Natural killer cell (primary cell): ENCODE measurements around the gene RRBP1. TPM values are rescaled to one million over a fixed set of nuclear protein-coding genes. Genes with fewer than 3 reads are reported as not detected.

Source experiments
- ATAC-seq, 3 donors: fragments of 150-1000 bp in 2 of 3; fragments of 200-7000 bp in 1 of 3; cut with Tn5 transposase; 1 replicate in 1 of 3; 2 replicates in 2 of 3; pipeline ENCODE4 v1.10.0; 2021; ENCODE audit warnings: mild to moderate bottlenecking in 2 of 3, moderate library complexity in 2 of 3
- DNase-seq, 2 donors: peaks; one replicate each; pipeline versions ENCODE4 v3.0.0 to v3.0.0-alpha.2; 2013 to 2021; ENCODE audit warnings: mixed read lengths in 1 of 2
- H3K27ac ChIP-seq: one replicate; pipeline ENCODE4 v1.5.1; 2013; ENCODE audit warnings: mild to moderate bottlenecking, low read length
- H3K27me3 ChIP-seq: one replicate; pipeline ENCODE4 v1.6.1; 2013; ENCODE audit warnings: low read length; ENCODE audit not compliant: control insufficient read depth, insufficient read depth
- H3K36me3 ChIP-seq: one replicate; pipeline ENCODE4 v1.6.1; 2013; ENCODE audit warnings: low read length; ENCODE audit not compliant: control insufficient read depth, insufficient read depth
- H3K4me1 ChIP-seq: one replicate; pipeline ENCODE4 v1.6.1; 2013; ENCODE audit warnings: low read length; ENCODE audit not compliant: control insufficient read depth, insufficient read depth
- H3K4me3 ChIP-seq: one replicate; pipeline ENCODE4 v1.5.1; 2013; ENCODE audit warnings: low read length
- H3K9me3 ChIP-seq: one replicate; pipeline ENCODE4 v1.6.1; 2013; ENCODE audit warnings: low read length; ENCODE audit not compliant: control insufficient read depth, insufficient read depth
- H3K27ac Mint-ChIP-seq, 2 donors: one replicate each; pipeline ENCODE4 v1.8.0; 2022; ENCODE audit warnings: mild to moderate bottlenecking in 2 of 2, mixed read lengths in 2 of 2, moderate library complexity in 1 of 2
- H3K27me3 Mint-ChIP-seq, 2 donors: one replicate each; pipeline ENCODE4 v1.8.0; 2022; ENCODE audit warnings: low read depth in 2 of 2, mixed read lengths in 2 of 2
- H3K36me3 Mint-ChIP-seq: one replicate; pipeline ENCODE4 v1.8.0; 2022; ENCODE audit warnings: mixed read lengths
- H3K4me1 Mint-ChIP-seq, 2 donors: one replicate each; pipeline ENCODE4 v1.8.0; 2022; ENCODE audit warnings: mixed read lengths in 2 of 2
- H3K4me3 Mint-ChIP-seq: one replicate; pipeline ENCODE4 v1.8.0; 2022; ENCODE audit warnings: mild to moderate bottlenecking, moderate library complexity, mixed read lengths
- H3K9me3 Mint-ChIP-seq, 2 donors: one replicate each; pipeline ENCODE4 v1.8.0; 2022; ENCODE audit warnings: mixed read lengths in 2 of 2
- CTCF ChIP-seq: fragments of 200-600 bp; IDR thresholded peaks from one replicate; pipeline ENCODE4 v1.8.0; 2022; ENCODE audit warnings: antibody characterized with exemption
- WGBS: methylation state at CpG from one replicate; pipeline ENCODE4 v1.1.7; 2013; ENCODE audit warnings: missing lambda C conversion rate; ENCODE audit not compliant: insufficient coverage; 5-methylcytosine and 5-hydroxymethylcytosine counted together
- intact Hi-C: fragments of 100-400 bp; cut with micrococcal nuclease; formaldehyde crosslinking; loops from one replicate; pipeline ENCODE4 v1.14.2; 2022
- total RNA-seq, 4 donors: library from RNA; stranded (reverse); fragments of 120-200 nt in 1 of 4; gene quantifications; one replicate each; pipeline versions ENCODE4 v1.2.3 to v1.2.4, GENCODE V29; 2013 to 2022

RRBP1 gene
- total RNA-seq, 3 donors from 2014 or later (not counting 1 experiment from before 2014, with no cell fraction given) = 88.3 to 95.4 (median 90.1) TPM

DNA sequence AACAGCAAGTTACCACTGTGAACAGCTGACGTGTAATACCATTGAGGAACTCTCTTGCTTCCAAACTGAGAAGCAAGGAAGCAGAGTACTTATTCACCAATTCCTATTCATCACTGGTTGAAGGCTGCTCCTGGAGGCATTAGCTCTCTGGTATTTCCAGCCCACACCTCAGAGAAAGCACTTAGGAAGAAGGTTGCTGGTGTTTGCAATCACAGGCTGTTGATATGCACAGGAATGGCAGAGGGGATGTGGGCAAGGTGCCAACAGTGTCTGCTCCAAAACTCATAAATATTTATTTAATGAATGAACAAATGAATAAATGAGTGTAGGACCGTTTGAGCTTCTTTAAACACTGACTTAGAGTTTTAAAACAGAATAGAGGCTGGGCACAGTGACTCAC is 6.9 kb upstream of the RRBP1 start:
- Mint-ChIP-seq H3K4me3 (no peak overlapping the region), H3K36me3 (no peaks in the 10 kb centered on the region), H3K9me3 (no peaks in the 10 kb centered on the region), H3K27ac (no peak overlapping the region), H3K4me1 (no peaks in the 10 kb centered on the region), H3K27me3 (peaks cover 47 to 57% of the 10 kb centered on the region in 2 donors)
- Histone ChIP-seq H3K9me3 (no peaks in the 10 kb centered on the region), H3K27me3 (peaks cover 1% of the 10 kb centered on the region), H3K36me3 (no peaks in the 10 kb centered on the region), H3K27ac (no peak overlapping the region), H3K4me3 (no peak overlapping the region), H3K4me1 (no peaks in the 10 kb centered on the region)
- WGBS = 62% methylated on average over 2 of the region's 2 CpGs
- ATAC-seq (no peak), DNase-seq (no peak)
- intact Hi-C loops = loop anchor here (10.0 kb wide), 1 partner anchor 306 kb away; no protein-coding TSS in a partner anchor
- no peak for TF ChIP-seq CTCF

GRCh38 chr20:17687800-17688199 is 5.8 kb upstream of the RRBP1 start:
- no peak overlapping the region for H3K27ac Mint-ChIP-seq
- peaks cover 7% of the 10 kb centered on the region in 2 donors for H3K4me1 Mint-ChIP-seq
- 84% methylated on average over 3 of the region's 3 CpGs for WGBS
- H3K27me3 Mint-ChIP-seq = peaks cover 47 to 62% of the 10 kb centered on the region in 2 donors
- H3K4me3 ChIP-seq = no peak overlapping the region
- ATAC-seq = no peak
- no peaks in the 10 kb centered on the region for H3K36me3 ChIP-seq
- peaks cover 2% of the 10 kb centered on the region for H3K27me3 ChIP-seq
- no peak overlapping the region for H3K4me3 Mint-ChIP-seq
- H3K9me3 ChIP-seq = no peaks in the 10 kb centered on the region
- no peaks in the 10 kb centered on the region for H3K9me3 Mint-ChIP-seq
- intact Hi-C loops = loop anchor here (10.0 kb wide), 1 partner anchor 307 kb away; no protein-coding TSS in a partner anchor
- TF ChIP-seq CTCF = no peak
- H3K27ac ChIP-seq = no peak overlapping the region
- H3K4me1 ChIP-seq = peaks cover 2% of the 10 kb centered on the region
- H3K36me3 Mint-ChIP-seq = no peaks in the 10 kb centered on the region
- no peak for DNase-seq

DNA sequence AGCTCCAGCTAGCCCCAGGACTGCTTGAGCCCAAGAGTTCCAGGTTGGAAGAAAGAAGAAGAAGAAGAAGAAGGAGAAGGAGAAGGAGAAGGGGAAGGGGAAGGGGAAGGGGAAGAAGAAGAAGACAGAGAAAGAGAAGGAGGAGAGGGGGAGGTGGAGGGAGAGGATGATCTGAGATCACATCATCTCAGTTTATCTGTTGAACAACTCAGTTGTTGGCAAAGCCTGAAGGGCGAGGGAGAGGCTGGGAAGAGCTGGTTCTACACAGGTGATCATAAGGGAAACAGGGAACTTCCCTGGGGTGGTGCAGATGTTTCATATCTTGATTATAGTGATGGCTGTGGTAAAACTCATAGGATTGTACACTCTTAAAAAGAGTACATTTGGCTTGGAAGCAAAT is 3.1 kb upstream of the RRBP1 start:
- TF ChIP-seq CTCF = no peak
- 64% methylated on average over 1 of the region's 1 CpG for WGBS

More for the DNA sequence above, 3.1 kb upstream of the RRBP1 start:
- no peak overlapping the region for H3K4me3 Mint-ChIP-seq
- H3K9me3 ChIP-seq = no peaks in the 10 kb centered on the region
- no peak overlapping the region for H3K27ac ChIP-seq
- no peak overlapping the region for H3K4me3 ChIP-seq
- no peaks in the 10 kb centered on the region for H3K36me3 ChIP-seq
- peaks cover 35 to 47% of the 10 kb centered on the region in 2 donors for H3K27me3 Mint-ChIP-seq
- H3K9me3 Mint-ChIP-seq = no peaks in the 10 kb centered on the region
- H3K27ac Mint-ChIP-seq = no peak overlapping the region
- H3K4me1 Mint-ChIP-seq = peaks cover 14 to 16% of the 10 kb centered on the region in 2 donors
- intact Hi-C loops = loop anchor here (10.0 kb wide), 1 partner anchor 310 kb away; no protein-coding TSS in a partner anchor
- DNase-seq (no peak), ATAC-seq (no peak)
- no peaks in the 10 kb centered on the region for H3K36me3 Mint-ChIP-seq
- peaks cover 2% of the 10 kb centered on the region for H3K27me3 ChIP-seq
- peaks cover 13% of the 10 kb centered on the region for H3K4me1 ChIP-seq
